Measurements from ENCODE around the gene PM20D1.

Gene PM20D1

DNA sequence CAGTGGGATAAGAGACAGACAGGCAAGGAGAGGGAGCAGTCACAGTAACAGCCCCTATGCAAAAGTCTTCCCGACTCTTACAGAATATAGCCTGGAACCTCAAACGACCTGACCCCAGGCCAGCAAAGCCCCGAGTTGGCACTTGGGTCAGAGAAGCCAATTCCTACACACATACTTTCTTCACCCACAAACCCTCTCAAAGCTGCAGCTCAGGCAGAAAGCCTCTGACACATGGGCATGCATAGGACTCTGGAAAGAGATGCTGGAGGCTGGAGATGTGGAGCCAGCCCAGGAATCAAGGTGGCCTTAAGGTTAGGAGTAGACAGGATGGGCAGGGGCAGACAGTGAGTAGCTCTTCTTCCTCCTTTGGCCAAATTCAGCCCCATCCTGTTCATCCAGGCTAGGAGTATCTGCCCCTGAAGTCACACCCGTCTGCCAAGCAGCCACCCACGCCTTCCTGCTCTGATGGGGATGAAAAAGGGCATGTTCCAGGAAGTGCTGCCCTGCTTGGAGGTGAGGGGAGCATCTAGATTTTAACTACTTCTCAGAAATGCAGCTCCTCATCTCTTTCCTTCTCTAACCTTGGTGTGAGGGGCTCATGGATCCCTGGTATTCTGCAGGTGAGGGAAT is 44.7 kb downstream of the PM20D1 start:
- TF ChIP-seq SPI1 (IDR thresholded peaks at IDR 0.05; ENCODE audit: low read depth, low read length) (no peak), PAX5 (IDR thresholded peaks at IDR 0.05; ENCODE audit: insufficient read depth, low read length, severe bottlenecking) (no peak), POLR2A (IDR thresholded peaks at IDR 0.05; ENCODE audit: low read depth, low read length) (no peak), POLR2AphosphoS5 (IDR thresholded peaks at IDR 0.05; ENCODE audit: low read depth, low read length) (no peak), TAF1 (IDR thresholded peaks at IDR 0.05; ENCODE audit: low read depth, low read length) (no peak), POU2F2 (IDR thresholded peaks at IDR 0.05; ENCODE audit: low read depth, low read length) (no peak)
- FAIRE-seq (no peak), DNase-seq (ENCODE audit: insufficient read length, low spot score) (no peak)

DNA sequence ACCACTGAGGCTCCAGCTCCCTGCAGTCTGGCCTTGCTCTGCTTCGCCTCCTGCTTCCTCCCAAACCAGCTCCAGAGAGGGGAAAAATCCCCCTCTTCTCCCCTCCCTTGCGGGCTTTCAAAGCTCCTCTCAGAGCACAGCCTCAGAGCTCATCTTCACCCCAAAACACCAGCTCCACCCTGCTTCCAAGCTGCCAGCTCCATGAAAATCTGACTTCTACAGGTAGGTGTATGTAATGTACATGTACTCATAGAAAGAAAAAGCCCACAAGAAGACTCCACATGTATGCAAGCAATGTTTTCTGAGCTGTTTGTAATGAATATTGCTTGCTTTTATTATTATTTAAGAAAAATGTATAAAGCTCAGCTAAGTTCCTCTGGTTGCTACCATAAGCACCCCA is 45.3 kb downstream of the PM20D1 start:
- no peak for FAIRE-seq
- no peak for DNase-seq (ENCODE audit: insufficient read length, low spot score)
- TF ChIP-seq POLR2AphosphoS5 (IDR thresholded peaks at IDR 0.05; ENCODE audit: low read depth, low read length) (no peak), POU2F2 (IDR thresholded peaks at IDR 0.05; ENCODE audit: low read depth, low read length) (no peak), SPI1 (IDR thresholded peaks at IDR 0.05; ENCODE audit: low read depth, low read length) (no peak), POLR2A (IDR thresholded peaks at IDR 0.05; ENCODE audit: low read depth, low read length) (no peak), TAF1 (IDR thresholded peaks at IDR 0.05; ENCODE audit: low read depth, low read length) (no peak), PAX5 (IDR thresholded peaks at IDR 0.05; ENCODE audit: insufficient read depth, low read length, severe bottlenecking) (no peak)

DNA sequence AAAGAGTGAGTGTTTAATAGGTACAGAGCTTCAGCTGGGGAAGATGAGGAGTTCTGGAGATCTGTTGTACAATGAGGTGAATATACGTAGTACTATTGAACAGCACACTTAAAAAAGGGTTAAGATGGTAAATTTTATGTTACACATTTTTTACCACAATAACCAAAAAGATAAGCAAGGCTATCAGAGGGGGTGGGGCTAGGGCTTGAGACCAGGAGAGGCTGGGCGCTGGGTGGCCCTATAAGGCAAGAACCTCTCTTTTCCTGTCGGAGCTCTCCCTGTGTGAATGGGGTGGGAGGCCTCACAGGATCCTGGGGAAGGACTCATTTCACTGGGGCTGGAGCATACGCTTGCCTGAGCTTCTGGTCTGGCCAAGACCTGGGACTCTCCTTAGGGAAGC is 45.9 kb downstream of the PM20D1 start:
- FAIRE-seq, result no peak
- DNase-seq (ENCODE audit: insufficient read length, low spot score), result no peak
- no peak for TF ChIP-seq SPI1 (IDR thresholded peaks at IDR 0.05; ENCODE audit: low read depth, low read length)
- no peak for TF ChIP-seq POLR2A (IDR thresholded peaks at IDR 0.05; ENCODE audit: low read depth, low read length)
- no peak for TF ChIP-seq PAX5 (IDR thresholded peaks at IDR 0.05; ENCODE audit: insufficient read depth, low read length, severe bottlenecking)
- TF ChIP-seq TAF1 (IDR thresholded peaks at IDR 0.05; ENCODE audit: low read depth, low read length), result no peak
- TF ChIP-seq POU2F2 (IDR thresholded peaks at IDR 0.05; ENCODE audit: low read depth, low read length), result no peak
- TF ChIP-seq POLR2AphosphoS5 (IDR thresholded peaks at IDR 0.05; ENCODE audit: low read depth, low read length), result no peak

DNA sequence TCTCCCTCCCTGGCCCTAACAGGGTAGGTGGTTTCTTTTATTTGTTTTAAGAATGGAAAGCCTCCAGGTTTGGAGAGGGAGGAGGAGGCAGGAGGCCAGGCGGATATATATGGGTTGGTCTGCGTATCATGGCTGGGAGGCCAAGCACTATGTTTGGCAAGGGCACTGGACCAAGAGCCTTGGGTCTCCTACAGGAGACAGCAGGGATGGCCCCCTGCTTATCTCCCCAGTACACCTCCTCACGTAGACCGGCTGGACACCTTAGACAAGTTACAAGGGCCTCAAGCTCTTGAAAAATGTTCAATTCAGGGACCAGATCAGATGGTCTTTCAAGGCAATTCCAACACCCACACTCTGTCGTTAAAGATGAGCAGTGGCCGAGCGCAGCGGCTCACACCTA is 47.9 kb downstream of the PM20D1 start:
- TF ChIP-seq POLR2A (IDR thresholded peaks at IDR 0.05; ENCODE audit: low read depth, low read length) (no peak), POU2F2 (IDR thresholded peaks at IDR 0.05; ENCODE audit: low read depth, low read length) (no peak), POLR2AphosphoS5 (IDR thresholded peaks at IDR 0.05; ENCODE audit: low read depth, low read length) (no peak), SPI1 (IDR thresholded peaks at IDR 0.05; ENCODE audit: low read depth, low read length) (no peak), TAF1 (IDR thresholded peaks at IDR 0.05; ENCODE audit: low read depth, low read length) (no peak), PAX5 (IDR thresholded peaks at IDR 0.05; ENCODE audit: insufficient read depth, low read length, severe bottlenecking) (no peak)
- DNase-seq (ENCODE audit: insufficient read length, low spot score) (no peak), FAIRE-seq (no peak)

DNA sequence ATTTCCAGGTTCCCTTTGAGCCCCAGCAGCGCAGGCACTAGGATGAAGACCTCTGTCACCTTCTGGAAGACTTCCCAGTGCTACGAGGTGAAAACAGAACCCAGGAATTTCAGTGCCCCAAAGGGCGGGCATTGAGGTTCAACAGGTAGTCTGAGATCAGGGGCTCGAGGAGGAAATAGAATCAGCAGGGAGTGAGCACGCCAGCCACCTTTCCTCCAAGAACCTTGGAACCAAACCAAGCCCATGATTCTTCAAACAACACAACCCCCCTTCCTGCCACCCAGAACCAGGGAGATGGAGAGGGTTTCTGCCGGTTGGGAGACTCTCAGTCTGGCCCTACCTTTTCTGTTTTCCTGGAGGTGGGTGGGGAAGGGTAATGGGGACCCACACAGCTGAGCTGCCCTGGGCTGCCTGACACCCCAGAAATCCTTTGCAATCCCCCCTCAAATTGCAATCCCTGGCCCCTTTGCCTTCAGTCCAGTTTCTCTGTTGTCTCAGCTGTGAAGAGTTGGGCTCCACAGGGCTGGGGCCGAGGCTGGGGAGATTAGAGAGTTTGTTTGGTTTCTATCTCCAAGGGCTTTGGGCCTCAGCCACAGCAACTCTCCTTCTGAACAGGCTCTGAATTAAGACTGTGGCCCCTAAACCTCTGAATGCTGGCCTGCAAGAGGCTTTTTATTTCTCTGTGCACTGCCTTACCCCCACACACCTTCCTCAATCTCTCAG is 48.8 kb downstream of the PM20D1 start:
- FAIRE-seq (no peak), DNase-seq (ENCODE audit: insufficient read length, low spot score) (no peak)
- TF ChIP-seq POLR2A (IDR thresholded peaks at IDR 0.05; ENCODE audit: low read depth, low read length) (no peak), SPI1 (IDR thresholded peaks at IDR 0.05; ENCODE audit: low read depth, low read length) (no peak), PAX5 (IDR thresholded peaks at IDR 0.05; ENCODE audit: insufficient read depth, low read length, severe bottlenecking) (no peak), POU2F2 (IDR thresholded peaks at IDR 0.05; ENCODE audit: low read depth, low read length) (no peak), POLR2AphosphoS5 (IDR thresholded peaks at IDR 0.05; ENCODE audit: low read depth, low read length) (no peak), TAF1 (IDR thresholded peaks at IDR 0.05; ENCODE audit: low read depth, low read length) (no peak)

DNA sequence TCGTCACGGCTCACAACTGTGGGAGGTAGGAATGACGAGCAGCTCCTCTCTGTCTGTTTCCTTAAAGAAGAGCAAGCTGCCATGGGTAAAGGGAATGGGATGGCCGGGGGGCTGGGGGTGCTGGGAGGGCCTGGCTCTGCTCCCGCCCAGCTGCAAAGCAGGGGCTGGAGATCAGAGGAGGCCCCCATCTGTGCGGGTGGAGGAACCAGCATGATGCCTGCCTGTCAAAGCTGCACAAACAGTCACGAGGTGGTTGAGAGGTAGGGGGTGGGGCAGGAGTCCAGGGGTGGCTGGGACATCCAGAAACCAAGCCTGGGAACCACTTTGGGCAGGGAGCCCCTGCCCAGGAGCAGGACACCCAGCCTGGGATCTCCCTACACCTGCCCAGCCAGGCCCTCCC is 49.5 kb downstream of the PM20D1 start:
- TF ChIP-seq TAF1 (IDR thresholded peaks at IDR 0.05; ENCODE audit: low read depth, low read length), result no peak
- TF ChIP-seq POU2F2 (IDR thresholded peaks at IDR 0.05; ENCODE audit: low read depth, low read length), result no peak
- TF ChIP-seq POLR2AphosphoS5 (IDR thresholded peaks at IDR 0.05; ENCODE audit: low read depth, low read length), result no peak
- TF ChIP-seq POLR2A (IDR thresholded peaks at IDR 0.05; ENCODE audit: low read depth, low read length), result no peak
- TF ChIP-seq PAX5 (IDR thresholded peaks at IDR 0.05; ENCODE audit: insufficient read depth, low read length, severe bottlenecking), result no peak
- DNase-seq (ENCODE audit: insufficient read length, low spot score) (no peak), FAIRE-seq (no peak)

DNA sequence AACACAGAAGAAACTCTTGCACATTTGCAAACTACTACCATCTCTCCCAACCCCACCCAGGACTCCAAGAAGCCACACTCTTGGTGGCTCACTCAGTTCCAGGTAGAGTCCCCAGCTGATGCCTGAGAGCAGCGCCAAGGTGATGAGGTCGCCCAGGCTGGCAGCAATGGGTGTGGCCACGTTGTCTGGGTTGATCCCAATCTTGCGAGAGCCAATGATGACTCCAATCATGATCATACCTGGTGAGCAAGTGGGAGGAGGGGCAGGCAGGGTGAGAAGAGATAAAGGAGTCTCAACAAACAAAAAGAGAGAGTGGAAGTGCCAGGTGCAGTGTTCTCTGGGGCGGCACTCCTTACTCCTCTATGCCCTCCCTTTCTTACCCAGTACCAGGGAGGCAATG is 51.4 kb downstream of the PM20D1 start:
- FAIRE-seq (no peak), DNase-seq (ENCODE audit: insufficient read length, low spot score) (no peak)
- TF ChIP-seq PAX5 (IDR thresholded peaks at IDR 0.05; ENCODE audit: insufficient read depth, low read length, severe bottlenecking) (no peak), POU2F2 (IDR thresholded peaks at IDR 0.05; ENCODE audit: low read depth, low read length) (no peak), POLR2A (IDR thresholded peaks at IDR 0.05; ENCODE audit: low read depth, low read length) (no peak), SPI1 (IDR thresholded peaks at IDR 0.05; ENCODE audit: low read depth, low read length) (no peak), POLR2AphosphoS5 (IDR thresholded peaks at IDR 0.05; ENCODE audit: low read depth, low read length) (no peak), TAF1 (IDR thresholded peaks at IDR 0.05; ENCODE audit: low read depth, low read length) (no peak)

DNA sequence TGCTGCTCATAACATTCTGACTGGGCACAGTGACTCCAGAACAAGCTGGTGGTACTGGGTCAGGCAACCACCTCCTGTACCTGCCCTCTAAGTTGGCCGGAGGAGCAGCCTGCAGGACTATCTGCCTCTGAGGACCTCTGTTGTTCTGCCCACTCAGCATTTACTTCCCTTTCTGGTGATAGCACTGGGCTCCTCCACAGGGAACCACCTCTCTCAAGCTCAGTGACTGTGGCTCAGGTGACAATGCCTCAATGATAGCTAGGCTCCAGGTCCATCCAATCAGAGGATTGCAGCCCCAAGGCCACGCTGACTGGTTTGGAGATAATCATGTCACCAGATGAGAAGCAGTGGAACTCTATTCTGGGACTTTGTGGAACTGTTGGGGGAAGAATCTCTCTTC is 52.8 kb downstream of the PM20D1 start:
- FAIRE-seq (no peak), DNase-seq (ENCODE audit: insufficient read length, low spot score) (no peak)
- TF ChIP-seq POLR2AphosphoS5 (IDR thresholded peaks at IDR 0.05; ENCODE audit: low read depth, low read length) (no peak), TAF1 (IDR thresholded peaks at IDR 0.05; ENCODE audit: low read depth, low read length) (no peak), SPI1 (IDR thresholded peaks at IDR 0.05; ENCODE audit: low read depth, low read length) (no peak), POLR2A (IDR thresholded peaks at IDR 0.05; ENCODE audit: low read depth, low read length) (no peak), POU2F2 (IDR thresholded peaks at IDR 0.05; ENCODE audit: low read depth, low read length) (no peak), PAX5 (IDR thresholded peaks at IDR 0.05; ENCODE audit: insufficient read depth, low read length, severe bottlenecking) (no peak)

DNA sequence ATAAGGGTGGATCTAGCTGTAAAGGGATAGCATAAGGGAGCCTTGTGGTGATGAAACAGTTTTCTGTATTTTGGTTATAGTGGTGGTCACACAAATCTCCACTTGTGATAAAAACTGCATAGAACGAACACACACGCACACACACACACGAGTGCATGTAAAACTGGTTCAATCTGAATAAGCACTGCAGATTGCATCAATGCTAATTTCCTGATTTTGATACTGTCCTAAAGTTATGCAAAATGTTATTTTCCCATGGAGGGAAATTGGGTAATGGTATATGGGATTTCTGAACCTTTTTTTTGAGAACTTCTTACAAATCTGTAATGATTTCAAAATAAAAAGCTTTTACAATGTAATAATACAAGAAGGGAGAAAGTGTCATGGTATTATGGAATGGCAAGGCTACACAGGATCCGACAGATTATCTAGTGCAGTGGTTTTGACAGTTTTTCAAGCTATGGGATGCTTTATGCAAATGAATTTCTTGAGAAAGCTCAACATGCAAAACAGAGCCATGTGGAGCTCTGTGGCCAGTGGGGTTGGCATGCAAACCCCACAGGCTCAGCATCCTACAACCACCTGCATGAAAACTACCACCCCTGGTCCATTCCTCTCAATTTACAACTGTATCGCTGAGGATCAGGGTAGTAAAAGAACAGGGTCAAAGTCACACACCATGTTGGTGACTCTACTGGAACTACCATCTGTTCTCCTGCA is 55.8 kb downstream of the PM20D1 start:
- TF ChIP-seq POU2F2 (IDR thresholded peaks at IDR 0.05; ENCODE audit: low read depth, low read length), result peak; percentile 34; the same call in 1 of the 2 replicates
- no peak for TF ChIP-seq SPI1 (IDR thresholded peaks at IDR 0.05; ENCODE audit: low read depth, low read length)
- peak; percentile 48 for FAIRE-seq
- DNase-seq (ENCODE audit: insufficient read length, low spot score), result no peak
